ENCODE results near the gene WHRN. TPM values are rescaled to one million over a fixed set of nuclear protein-coding genes. Genes with fewer than 3 reads are reported as not detected.

WHRN gene
- total and polyA plus RNA-seq, 2 experiments from 2014 or later: 8.3 to 8.9 TPM

GRCh38 chr9:114399381-114399780 is 105.9 kb downstream of the WHRN start (continued):
- TF ChIP-seq ZNF462 (CRISPR knock-in tag; IDR thresholded peaks at IDR 0.05) (no peak), EZH2 (IDR thresholded peaks at IDR 0.05; ENCODE audit: low read depth, unreplicated experiment) (no peak), CTCF (conservative IDR thresholded peaks at IDR 0.05; ENCODE audit: low read depth in 2 of 2) (no peak), CREB1 (CRISPR knock-in tag; IDR thresholded peaks at IDR 0.05; ENCODE audit: low read depth) (no peak), REST (IDR thresholded peaks at IDR 0.05; ENCODE audit: unreplicated experiment) (no peak), ZNF114 (CRISPR knock-in tag; IDR thresholded peaks at IDR 0.05) (no peak)

All from GM23338 (cell line).